GM18508 (cell line): ENCODE data around the gene MYOG.

Source experiments
- ATAC-seq: cut with Tn5 transposase; IDR thresholded peaks from one replicate; pipeline ENCODE4 v1.9.1; 2021; ENCODE audit warnings: moderate number of reproducible peaks; ENCODE audit not compliant: insufficient read depth, unreplicated experiment

The MYOG gene

DNA sequence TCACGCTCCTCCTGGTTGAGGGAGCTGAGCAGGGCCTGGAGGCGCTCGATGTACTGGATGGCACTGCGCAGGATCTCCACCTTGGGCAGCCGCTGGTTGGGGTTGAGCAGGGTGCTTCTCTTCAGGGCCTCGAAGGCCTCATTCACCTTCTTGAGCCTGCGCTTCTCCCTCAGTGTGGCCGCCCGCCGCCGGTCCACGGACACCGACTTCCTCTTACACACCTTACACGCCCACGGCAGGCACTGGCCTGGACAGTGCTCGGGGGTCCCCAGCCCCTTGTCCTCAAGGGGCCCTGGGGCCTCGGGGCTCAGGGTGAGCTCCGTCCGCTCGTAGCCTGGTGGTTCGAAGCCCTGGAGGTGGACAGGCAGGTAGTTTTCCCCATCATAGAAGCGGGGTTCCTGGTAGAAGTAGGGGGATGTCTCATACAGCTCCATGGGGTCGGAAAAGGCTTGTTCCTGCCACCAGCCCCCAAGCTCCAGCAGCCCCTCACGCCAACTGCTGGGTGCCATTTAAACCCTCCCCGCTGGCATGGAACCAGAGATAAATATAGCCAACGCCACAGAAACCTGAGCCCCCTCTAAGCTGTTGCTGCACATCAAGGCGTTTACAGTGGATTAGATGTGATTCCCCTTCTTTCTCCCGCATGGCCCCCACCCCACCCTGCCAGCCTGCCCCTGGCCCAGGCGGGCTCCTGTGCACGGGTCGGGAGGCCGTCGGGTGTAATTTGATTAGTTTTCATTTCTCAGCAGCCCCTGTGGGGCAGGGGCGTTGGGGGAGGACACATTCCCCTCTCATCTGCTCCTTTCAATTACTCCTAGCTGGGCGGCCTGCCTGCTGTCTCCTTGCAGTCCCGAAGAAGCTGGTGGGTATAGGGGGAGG lies at the start of gene MYOG:
TSS of gene MYOG (minus strand) at position 485 of the 879 bp plus-strand sequence. CDS start at position 434, 51 bp downstream.
- no peak for ATAC-seq

DNA sequence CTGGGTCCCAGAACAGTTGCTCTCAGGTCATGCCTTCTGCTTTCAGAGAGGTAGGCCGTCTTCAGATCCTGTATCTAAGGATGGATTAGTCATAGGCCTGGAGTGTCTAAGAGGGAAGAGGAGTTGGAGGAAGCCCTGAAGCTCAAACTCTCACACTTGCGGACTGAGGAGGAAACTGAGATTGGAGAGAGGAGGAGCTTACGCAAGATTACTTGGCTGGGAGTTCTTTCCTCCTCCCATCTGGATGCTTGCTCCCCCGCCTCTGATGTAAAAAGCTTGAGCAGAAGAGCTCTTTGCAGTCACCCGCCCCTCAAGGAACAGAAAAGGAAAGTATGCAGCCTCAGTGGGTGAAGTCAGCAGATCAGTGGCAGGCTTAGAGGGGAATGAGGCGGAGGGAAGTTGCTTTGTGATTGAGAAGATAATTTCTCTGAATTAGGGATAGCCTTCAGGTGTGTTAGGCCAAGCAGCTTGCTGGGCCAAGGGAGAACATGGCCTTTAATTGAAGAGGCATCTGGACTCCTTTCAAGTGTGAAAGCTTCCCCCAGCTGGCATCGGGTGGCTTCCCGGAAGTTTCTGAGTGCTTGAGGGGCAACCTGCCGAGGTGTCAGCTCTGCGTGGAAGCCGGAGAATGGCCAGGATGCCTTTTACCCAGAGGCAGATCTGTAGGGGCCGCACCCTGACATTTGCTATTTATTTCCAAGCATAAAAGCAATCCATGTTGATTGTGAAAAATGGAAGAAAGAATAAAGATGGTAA lies 48.3 kb upstream of the MYOG start:
- no peak for ATAC-seq

DNA sequence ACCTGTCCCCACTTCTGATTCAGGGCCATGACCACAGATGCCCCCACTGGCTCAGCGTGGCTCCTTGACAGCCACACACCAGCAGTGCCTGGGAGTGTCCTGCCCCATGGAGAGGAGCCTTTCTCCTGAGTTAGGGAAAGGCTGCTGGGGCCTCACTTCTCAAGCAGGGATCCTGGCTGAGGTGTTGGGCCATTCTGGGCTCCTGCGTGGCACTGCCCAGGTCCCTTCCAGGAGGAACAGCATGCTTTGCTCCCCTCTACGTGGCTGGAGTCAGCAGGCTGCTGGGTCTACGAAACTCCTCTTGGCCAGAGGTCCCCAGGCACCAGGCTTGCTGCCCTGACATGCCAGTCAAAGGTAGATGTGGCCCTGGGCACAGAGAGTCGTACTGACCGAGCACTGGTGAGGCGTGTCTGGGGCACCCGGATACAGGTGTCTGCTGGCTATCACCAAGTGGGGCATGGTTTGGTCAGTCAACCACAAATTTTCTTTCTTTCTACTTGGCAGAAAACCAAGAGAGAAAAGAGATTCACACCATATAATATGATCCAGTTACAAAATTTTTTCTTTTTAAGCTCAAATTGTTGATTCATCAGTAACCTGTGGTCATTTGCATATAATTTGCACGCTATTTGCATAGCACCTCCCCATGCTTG lies 45.9 kb upstream of the MYOG start:
- no peak for ATAC-seq

DNA sequence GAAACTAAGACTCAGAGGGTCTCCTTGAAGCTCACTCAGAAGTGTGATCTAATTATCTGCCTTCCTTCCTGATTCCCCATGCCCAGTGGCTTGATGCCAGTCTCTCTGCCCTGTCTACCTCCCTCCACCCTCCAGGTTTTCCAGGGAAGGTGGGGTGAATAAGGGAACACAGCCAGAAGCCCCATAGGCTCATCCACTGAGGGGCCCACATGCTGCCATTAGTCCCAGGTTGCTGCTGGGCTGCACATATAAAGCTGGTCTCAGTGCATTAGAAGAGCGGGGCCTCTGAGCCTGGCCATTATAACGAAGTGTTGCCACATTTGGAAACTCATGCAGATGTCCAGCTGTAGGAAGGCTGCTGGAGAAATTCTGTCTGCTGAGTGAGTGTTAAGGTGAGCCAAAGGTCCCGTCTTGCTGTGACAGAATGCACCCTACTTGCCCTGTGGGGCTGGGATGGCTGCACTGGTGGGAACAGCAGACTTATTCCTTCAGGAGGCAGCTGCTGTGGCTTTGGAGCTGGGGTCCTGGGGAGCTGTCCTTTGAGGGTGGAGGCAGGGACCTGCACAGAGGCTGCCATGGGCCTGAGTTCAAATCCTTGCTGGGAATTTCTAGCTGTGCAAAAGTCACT lies 44.7 kb upstream of the MYOG start:
- no peak for ATAC-seq

DNA sequence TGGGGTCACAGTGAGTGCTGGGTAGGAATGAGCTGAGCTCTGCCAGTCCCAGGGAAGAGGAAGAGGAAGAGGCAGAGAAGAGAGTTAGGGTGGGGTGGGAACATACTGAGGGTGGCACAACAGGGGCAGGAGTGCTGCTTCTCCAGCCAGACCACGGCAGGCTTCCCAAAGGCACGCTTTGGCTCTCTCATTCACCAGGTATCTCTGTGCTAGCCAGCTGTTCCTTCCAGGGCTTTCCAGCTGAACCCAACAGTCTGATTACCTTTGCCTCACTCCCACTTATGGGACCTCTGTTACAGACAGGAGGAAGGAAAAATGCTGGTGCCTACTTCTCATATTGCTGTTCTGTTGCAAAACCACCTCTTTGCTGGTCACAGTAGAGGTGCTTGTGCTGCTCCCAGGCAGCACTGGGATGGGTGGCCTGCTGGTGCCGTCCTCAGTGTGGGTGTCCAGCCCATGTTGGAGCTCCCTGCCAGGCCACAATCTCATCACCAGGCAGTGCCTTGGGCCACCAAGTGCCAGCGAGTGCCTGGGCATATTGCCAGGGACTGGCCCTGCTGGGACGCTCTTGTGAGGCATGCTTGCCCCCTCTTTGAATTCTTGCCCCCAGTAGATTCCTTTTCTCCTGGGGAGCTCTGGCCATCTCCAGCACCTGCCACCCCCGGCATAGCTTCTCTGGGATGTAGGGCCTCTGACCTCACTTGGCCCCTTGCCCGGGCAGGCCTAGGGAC lies 43.9 kb upstream of the MYOG start:
- ATAC-seq = no peak

DNA sequence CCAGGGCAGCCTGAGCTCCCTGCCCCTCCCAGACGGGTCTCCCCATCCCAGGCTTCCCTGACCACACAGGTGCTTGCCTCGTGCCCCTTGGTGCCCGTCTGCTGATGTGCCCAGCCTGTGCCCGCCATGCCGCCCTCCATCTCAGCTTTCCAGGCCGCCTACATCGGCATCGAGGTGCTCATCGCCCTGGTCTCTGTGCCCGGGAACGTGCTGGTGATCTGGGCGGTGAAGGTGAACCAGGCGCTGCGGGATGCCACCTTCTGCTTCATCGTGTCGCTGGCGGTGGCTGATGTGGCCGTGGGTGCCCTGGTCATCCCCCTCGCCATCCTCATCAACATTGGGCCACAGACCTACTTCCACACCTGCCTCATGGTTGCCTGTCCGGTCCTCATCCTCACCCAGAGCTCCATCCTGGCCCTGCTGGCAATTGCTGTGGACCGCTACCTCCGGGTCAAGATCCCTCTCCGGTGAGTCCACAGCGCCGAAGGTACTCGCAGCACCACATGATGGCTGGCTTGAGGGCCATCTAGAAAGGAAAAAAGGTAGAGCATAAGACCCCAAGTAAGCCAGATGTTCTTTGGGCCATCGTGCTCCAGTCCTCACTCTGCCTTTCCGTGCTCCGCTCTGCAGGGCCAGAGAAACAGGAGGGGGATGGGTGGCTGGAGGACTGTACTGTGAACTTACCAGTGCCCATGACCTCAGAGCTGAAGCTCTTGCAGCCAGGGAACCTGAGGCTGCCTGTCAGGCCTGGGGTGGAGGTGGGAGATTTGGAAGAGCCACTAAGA lies 43.1 kb upstream of the MYOG start:
- no peak for ATAC-seq

DNA sequence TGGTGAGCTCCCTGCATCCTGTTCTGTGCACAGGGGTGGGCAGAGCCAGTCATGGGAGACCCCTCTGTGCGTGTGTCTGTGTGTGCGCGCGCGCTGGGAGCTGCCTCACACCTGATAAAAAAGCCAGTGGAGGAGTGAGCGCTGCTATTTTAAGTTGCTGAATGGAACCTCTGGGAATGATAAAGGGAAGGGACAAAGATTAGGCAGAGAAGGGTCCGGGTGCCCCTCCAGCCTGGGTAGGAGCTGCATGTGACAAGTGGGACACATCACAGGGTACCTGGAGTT lies 42.6 kb upstream of the MYOG start:
- ATAC-seq = no peak

DNA sequence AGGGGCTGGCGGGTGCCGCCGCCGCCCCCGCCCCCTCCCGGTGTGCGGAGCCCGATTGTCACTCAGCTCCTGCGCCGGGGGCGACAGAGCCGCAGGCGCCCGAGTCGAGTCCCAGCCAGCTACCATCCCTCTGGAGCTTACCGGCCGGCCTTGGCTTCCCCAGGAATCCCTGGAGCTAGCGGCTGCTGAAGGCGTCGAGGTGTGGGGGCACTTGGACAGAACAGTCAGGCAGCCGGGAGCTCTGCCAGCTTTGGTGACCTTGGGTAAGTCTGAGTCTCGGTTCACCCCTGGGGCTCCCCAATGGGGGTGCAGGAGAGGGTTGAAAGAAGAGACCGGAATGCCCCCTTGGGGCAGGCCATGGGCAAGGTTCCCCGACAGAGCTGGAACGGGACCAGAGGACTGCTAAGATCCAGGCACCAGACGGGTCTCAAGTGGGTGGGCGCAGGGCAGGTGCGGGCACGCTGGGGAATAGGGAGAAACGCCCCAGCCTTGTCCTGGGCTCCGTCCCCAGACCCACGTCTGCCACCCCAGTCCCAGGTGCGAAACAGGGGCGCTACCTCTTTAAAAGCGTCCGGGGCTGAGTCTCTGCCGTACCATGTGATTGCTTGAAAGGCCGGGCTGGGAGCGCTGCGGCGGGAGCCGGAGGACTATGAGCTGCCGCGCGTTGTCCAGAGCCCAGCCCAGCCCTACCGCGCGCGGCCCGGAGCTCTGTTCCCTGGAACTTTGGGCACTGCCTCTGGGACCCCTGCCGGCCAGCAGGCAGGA lies 42.0 kb upstream of the MYOG start, which contains the start of gene ADORA1:
TSS of gene ADORA1 (plus strand) at position 61 of the 765 bp plus-strand sequence. CDS start 1,116 bp downstream, outside the sequence.
- ATAC-seq = no peak

DNA sequence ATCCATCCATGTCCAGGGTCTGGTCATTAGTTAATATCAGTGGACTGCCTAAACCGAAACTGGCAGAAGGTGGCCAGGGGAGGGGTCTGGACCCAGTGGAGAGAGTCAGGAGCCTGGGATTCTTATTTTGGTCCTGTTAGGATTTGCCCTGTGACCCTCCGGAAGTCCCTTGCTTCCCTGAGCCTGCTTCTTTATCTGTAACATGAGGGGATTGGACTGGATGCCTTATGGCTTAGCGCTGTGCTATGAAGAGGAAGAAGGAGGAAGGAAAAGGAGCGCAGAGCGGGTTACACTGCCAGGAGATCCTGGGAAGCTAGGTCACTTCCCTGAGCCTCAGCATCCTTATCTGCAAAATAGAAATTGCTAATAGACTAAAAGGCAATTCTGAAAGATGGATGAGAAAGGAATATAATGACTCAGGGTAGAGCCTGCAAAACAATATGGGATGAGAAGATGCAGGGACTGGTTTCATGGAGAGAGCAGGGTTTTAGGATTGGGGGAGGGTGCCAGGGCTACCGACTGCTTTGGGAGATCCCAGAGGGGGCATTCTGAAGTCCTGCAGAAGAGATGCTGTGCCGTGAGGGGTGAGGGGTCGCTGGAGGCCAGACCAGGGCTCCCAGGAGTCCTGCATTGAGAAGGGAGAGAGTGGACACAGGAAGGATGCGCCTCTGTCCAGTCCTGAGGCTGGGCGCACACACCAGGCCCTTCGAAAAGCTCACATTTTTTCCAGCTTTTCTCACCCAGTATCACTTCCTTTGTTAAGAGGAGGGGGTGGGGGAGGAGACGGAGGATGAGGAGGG lies 41.3 kb upstream of the MYOG start:
- no peak for ATAC-seq

DNA sequence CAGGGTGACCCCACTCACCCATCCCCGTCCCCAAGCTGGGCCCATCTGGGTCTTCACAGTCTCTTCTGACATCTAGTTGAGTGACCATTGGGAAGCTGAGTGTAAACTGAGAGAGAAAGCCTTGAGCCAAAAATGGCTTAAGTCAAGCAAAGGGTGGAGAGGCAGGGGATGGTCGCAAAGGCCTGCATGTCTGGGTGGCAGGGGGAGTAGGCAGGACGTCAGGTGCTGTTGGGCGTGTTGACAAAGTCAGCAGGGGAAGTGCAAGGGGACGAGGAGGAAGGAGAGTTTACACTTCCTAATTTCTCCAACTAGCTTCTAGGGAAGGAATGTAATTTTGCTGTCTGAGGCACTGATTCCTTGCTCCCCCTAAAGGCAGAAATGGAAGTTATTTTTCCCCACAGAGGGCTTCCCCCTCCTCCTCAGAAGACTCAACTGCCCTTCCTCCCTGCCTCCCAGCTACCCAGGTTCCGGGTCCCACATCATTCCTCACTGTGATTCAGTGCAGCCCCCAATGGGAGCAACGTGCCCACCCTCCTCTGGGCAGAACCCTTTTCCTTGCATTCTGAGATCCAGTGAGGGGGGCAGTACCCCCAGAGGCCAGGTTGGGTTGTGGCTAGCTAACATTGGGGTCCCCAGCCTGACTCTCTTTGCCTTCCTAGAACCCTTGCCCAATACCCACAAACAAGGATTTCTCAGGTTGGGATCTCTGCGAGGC lies 40.5 kb upstream of the MYOG start:
- ATAC-seq = no peak

DNA sequence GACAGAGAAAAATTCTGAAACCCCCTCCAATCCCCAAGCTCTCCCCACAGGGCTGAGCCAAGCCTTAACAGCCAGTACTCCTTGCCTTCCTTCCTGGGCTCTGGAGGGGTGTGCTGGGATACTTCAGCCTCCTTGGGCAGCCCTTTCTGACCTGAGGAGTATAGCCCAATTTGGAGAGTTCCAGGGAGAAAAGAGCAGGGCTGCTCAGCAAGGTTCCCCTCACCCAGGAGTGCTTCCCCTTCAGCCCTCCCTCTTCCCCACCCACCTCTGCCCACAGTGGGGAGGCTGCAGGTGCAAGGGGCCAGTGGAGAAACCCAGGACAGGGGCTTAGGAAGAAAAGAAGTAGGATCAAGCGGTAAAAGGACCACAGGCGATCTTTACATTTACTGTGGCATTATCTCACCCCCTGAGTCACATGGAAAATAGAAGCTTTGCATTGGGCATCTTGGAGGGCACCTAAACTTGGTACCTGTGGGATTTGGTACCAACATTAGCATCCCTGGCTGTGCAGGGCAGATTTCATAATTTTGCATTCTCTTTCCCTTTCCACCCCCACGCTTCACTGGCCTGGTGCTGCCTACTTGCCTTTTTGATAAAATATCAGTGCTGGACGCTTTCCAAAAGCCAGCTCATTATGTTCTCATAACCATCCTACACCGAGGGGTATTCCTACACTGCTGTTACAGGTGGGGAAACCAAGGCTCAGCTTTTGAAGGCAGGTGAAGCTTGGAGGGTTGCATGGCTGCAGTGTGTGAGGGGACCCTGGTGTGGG lies 38.9 kb upstream of the MYOG start:
- no peak for ATAC-seq

DNA sequence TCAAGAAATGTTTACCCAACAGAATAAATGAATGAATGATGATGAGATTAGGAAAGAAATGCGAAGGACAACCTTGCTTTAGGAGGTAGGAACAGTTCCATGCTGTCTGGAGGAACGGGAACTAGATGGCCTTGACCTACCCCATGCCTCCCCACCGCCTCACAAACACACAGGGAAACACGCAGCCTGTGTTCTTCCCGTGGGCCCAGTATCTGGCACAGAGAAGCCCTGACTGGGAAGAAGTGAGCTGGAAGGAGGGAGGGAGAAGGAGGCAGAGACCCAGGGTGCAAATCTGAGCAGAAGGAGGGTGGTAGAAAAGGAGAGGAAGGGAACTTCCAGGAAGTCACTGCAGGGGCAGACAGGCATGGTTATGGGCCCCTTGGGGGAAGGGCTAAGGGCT lies 38.2 kb upstream of the MYOG start:
- ATAC-seq = no peak

DNA sequence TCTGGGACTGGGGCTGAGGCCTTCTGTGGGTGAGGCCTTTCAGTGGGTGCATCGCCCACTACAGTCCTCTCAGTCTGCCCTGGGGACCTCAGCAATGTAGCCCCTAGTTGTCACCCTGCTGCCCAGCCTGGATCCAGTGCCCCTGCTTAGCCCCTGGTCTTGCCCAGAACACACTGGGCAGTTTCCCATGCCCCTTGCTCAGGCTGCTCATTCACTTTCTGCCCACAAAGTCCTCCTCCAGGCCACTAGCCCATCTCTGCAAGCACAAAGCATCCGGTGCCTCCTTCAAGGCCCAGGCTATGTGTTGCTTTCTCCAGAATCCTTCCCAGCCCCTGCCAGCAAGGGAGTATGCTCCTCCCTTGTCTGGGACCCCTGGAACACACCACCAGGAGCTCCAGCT lies 36.3 kb upstream of the MYOG start:
- ATAC-seq = no peak

DNA sequence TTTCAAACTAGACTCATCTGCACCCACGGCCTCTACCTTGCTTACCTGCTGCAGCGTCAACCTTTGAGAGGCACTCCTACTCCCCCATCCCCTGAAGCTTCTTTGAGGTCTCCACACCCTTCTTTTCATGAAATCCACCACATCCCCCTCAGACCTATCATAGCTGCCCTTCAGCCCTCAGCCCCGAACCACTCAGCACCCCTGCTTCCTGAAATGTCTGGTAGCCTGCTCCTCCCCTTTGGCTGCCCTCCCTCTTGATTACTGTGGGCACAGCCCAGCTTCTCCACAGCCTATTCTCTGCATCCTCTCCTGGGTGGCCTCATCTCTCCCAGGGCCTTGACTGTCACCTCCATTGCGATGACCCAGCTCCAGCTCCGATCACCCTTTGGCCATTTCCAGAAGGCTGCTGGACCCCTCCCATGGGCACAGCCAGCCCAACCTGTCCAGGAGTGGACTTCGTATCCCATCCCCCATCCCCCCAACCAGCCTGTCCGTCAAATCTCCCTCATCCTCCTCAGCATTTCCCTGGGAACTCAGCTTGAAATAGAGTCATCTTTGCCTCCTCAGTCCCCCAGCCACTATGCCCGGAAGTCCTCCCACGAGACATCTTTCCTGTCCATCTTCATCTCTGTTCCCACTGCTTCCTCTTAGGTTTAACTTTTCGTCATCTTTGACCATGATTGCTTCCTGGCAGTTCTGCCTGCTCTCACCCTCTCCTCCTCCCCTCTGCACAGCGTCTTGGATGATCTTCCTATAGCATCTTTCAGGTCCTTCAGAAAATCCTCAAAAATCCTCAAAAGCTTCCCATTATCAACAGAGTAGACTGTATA lies 35.6 kb upstream of the MYOG start:
- no peak for ATAC-seq

DNA sequence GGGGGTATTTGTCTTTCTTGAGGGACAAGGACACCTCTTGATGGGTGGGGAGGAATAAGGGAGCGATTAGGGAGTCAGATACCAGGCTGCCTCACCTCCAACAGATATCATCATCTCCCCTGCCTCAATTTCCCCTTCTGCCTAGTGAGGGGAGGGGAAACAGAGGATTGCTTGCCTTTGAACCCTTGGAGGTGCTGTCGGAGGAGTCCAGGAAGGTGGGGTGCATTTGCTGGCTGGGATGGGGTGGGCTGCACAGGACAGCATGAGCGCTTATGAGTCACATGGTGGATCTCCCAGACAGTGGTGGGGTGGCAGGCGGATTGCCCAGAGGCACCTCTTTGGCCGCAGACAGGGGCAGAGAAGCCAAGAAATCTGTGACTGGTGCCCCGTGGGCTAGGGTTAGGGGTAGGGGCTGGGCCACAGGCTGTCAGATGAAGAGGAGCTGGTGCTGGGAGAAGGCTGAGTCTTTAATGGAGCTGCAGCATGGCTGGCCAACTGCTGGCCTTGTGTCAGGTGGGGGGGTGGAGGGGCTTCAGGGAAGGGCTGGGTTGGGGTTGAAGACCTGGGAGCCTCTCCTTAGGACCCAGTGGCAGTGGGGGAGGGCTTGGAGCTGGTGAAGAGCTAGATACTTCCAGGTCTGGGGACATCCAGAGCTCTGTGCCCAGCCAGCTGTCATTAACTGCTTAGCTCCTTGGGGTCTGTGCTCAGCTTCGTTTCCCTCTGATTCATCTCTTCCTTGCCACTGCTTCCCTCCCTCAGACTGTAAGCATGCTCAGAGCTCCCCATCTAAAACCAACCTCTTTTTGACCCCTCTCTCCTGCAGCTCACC lies 34.7 kb upstream of the MYOG start:
- no peak for ATAC-seq
